Measurements from ENCODE around the gene TXNDC2.
A peak's percentile ranks its signal among the peaks of the same experiment; 100 is the strongest.

TXNDC2 gene

GRCh38 chr18:9878095-9878494 lies 7.7 kb upstream of the TXNDC2 start:
- H3K14ac ChIP-seq (ENCODE audit: low read length in 2 of 2) = no peak overlapping the region
- no peaks in the 10 kb centered on the region for H3K27me3 ChIP-seq (ENCODE audit: control insufficient read depth in 1 of 2, insufficient read depth in 1 of 2, low read length in 2 of 2)
- no peak overlapping the region for H4K8ac ChIP-seq (ENCODE audit: low read length)
- H3K18ac ChIP-seq (ENCODE audit: low read depth in 1 of 2, low read length in 2 of 2) = no peak overlapping the region
- H2AFZ ChIP-seq (ENCODE audit: low read depth, low read length) = no peak overlapping the region
- no peak overlapping the region for H2AK5ac ChIP-seq (ENCODE audit: low read length, severe bottlenecking)
- H3K4me1 ChIP-seq (ENCODE audit: control insufficient read depth, insufficient read depth, low read depth, low read length) = no peaks in the 10 kb centered on the region
- H3K23ac ChIP-seq (ENCODE audit: low read length in 2 of 2) = no peak overlapping the region
- no peak overlapping the region for H3K27ac ChIP-seq (ENCODE audit: low read length, poor library complexity, severe bottlenecking)
- H2BK15ac ChIP-seq (ENCODE audit: low read depth, poor library complexity, severe bottlenecking) = no peak overlapping the region
- no peaks in the 10 kb centered on the region for H3K36me3 ChIP-seq (ENCODE audit: control insufficient read depth in 1 of 2, insufficient read depth in 2 of 2, low read depth in 1 of 2, low read length in 2 of 2)
- H2BK120ac ChIP-seq (ENCODE audit: low read depth, low read length) = no peak overlapping the region
- H3K9ac ChIP-seq (ENCODE audit: low read length) = peak overlapping the region; percentile 96
- no peaks in the 10 kb centered on the region for H3K79me1 ChIP-seq (replicated peaks; ENCODE audit: low read length, poor library complexity, severe bottlenecking)
- H2BK12ac ChIP-seq (ENCODE audit: low read length in 2 of 2) = no peak overlapping the region
- H4K91ac ChIP-seq (ENCODE audit: low read length) = no peak overlapping the region
- no peak overlapping the region for H3K4ac ChIP-seq (ENCODE audit: low read depth in 1 of 2, low read length in 2 of 2)
- H2BK5ac ChIP-seq (ENCODE audit: low read depth, low read length, poor library complexity, severe bottlenecking) = no peak overlapping the region
- WGBS = no CpG with 5 or more reads among the region's 1 CpG
- H3K4me3 ChIP-seq (ENCODE audit: insufficient read depth in 1 of 2, low read depth in 1 of 2, low read length in 2 of 2) = no peak overlapping the region
- DNase-seq = no peak
- no peak overlapping the region for H3K4me2 ChIP-seq (ENCODE audit: low read length, poor library complexity, severe bottlenecking)
- H3K9me3 ChIP-seq (ENCODE audit: control insufficient read depth, low read length) = no peaks in the 10 kb centered on the region

GRCh38 chr18:9878783-9879242 lies 7.0 kb upstream of the TXNDC2 start:
- Histone ChIP-seq H3K9ac (ENCODE audit: low read length) (no peak overlapping the region), H4K91ac (ENCODE audit: low read length) (no peak overlapping the region), H3K9me3 (ENCODE audit: control insufficient read depth, low read length) (no peaks in the 10 kb centered on the region), H3K36me3 (ENCODE audit: control insufficient read depth in 1 of 2, insufficient read depth in 2 of 2, low read depth in 1 of 2, low read length in 2 of 2) (no peaks in the 10 kb centered on the region), H2BK15ac (ENCODE audit: low read depth, poor library complexity, severe bottlenecking) (no peak overlapping the region), H3K4me1 (ENCODE audit: control insufficient read depth, insufficient read depth, low read depth, low read length) (no peaks in the 10 kb centered on the region), H2AFZ (ENCODE audit: low read depth, low read length) (no peak overlapping the region), H3K27me3 (ENCODE audit: control insufficient read depth in 1 of 2, insufficient read depth in 1 of 2, low read length in 2 of 2) (no peaks in the 10 kb centered on the region), H3K79me1 (replicated peaks; ENCODE audit: low read length, poor library complexity, severe bottlenecking) (no peaks in the 10 kb centered on the region), H2BK12ac (ENCODE audit: low read length in 2 of 2) (peak overlapping the region in 1 of 2 experiments; percentile 54), H3K27ac (ENCODE audit: low read length, poor library complexity, severe bottlenecking) (no peak overlapping the region), H3K18ac (ENCODE audit: low read depth in 1 of 2, low read length in 2 of 2) (peak overlapping the region in 1 of 2 experiments; percentile 21), H3K4me2 (ENCODE audit: low read length, poor library complexity, severe bottlenecking) (no peak overlapping the region), H3K14ac (ENCODE audit: low read length in 2 of 2) (no peak overlapping the region), H2AK5ac (ENCODE audit: low read length, severe bottlenecking) (no peak overlapping the region), H4K8ac (ENCODE audit: low read length) (no peak overlapping the region), H3K23ac (ENCODE audit: low read length in 2 of 2) (no peak overlapping the region), H2BK120ac (ENCODE audit: low read depth, low read length) (no peak overlapping the region), H3K4me3 (ENCODE audit: insufficient read depth in 1 of 2, low read depth in 1 of 2, low read length in 2 of 2) (no peak overlapping the region), H3K4ac (ENCODE audit: low read depth in 1 of 2, low read length in 2 of 2) (no peak overlapping the region), H2BK5ac (ENCODE audit: low read depth, low read length, poor library complexity, severe bottlenecking) (no peak overlapping the region)
- WGBS = 95% methylated on average over 6 of the region's 6 CpGs
- no peak for DNase-seq

GRCh38 chr18:9884090-9884489 lies 1.7 kb upstream of the TXNDC2 start:
- H3K79me1 ChIP-seq (replicated peaks; ENCODE audit: low read length, poor library complexity, severe bottlenecking) = no peaks in the 10 kb centered on the region

GRCh38 chr18:9884532-9885140 lies 1.1 kb upstream of the TXNDC2 start:
- H2AFZ ChIP-seq (ENCODE audit: low read depth, low read length) = no peak overlapping the region
- no peaks in the 10 kb centered on the region for H3K4me1 ChIP-seq (ENCODE audit: control insufficient read depth, insufficient read depth, low read depth, low read length)
- no peak overlapping the region for H4K91ac ChIP-seq (ENCODE audit: low read length)
- no peak overlapping the region for H2BK15ac ChIP-seq (ENCODE audit: low read depth, poor library complexity, severe bottlenecking)
- H3K14ac ChIP-seq (ENCODE audit: low read length in 2 of 2) = no peak overlapping the region
- H3K9ac ChIP-seq (ENCODE audit: low read length) = no peak overlapping the region
- no peak overlapping the region for H2BK5ac ChIP-seq (ENCODE audit: low read depth, low read length, poor library complexity, severe bottlenecking)
- no peak overlapping the region for H3K4me2 ChIP-seq (ENCODE audit: low read length, poor library complexity, severe bottlenecking)
- H2BK12ac ChIP-seq (ENCODE audit: low read length in 2 of 2) = no peak overlapping the region
- H3K4me3 ChIP-seq (ENCODE audit: insufficient read depth in 1 of 2, low read depth in 1 of 2, low read length in 2 of 2) = no peak overlapping the region
- no peaks in the 10 kb centered on the region for H3K27me3 ChIP-seq (ENCODE audit: control insufficient read depth in 1 of 2, insufficient read depth in 1 of 2, low read length in 2 of 2)
- 98% methylated on average over 11 of the region's 12 CpGs for WGBS
- no peaks in the 10 kb centered on the region for H3K9me3 ChIP-seq (ENCODE audit: control insufficient read depth, low read length)
- no peaks in the 10 kb centered on the region for H3K79me1 ChIP-seq (replicated peaks; ENCODE audit: low read length, poor library complexity, severe bottlenecking)
- no peak overlapping the region for H3K18ac ChIP-seq (ENCODE audit: low read depth in 1 of 2, low read length in 2 of 2)
- no peak overlapping the region for H4K8ac ChIP-seq (ENCODE audit: low read length)
- no peak overlapping the region for H3K23ac ChIP-seq (ENCODE audit: low read length in 2 of 2)
- no peaks in the 10 kb centered on the region for H3K36me3 ChIP-seq (ENCODE audit: control insufficient read depth in 1 of 2, insufficient read depth in 2 of 2, low read depth in 1 of 2, low read length in 2 of 2)
- H2AK5ac ChIP-seq (ENCODE audit: low read length, severe bottlenecking) = no peak overlapping the region
- no peak overlapping the region for H3K27ac ChIP-seq (ENCODE audit: low read length, poor library complexity, severe bottlenecking)
- H3K4ac ChIP-seq (ENCODE audit: low read depth in 1 of 2, low read length in 2 of 2) = no peak overlapping the region
- no peak for DNase-seq
- H2BK120ac ChIP-seq (ENCODE audit: low read depth, low read length) = no peak overlapping the region

More at GRCh38 chr18:9884090-9884489, 1.7 kb upstream of the TXNDC2 start:
- H2AK5ac ChIP-seq (ENCODE audit: low read length, severe bottlenecking) = no peak overlapping the region
- no peak overlapping the region for H3K27ac ChIP-seq (ENCODE audit: low read length, poor library complexity, severe bottlenecking)
- no peak for DNase-seq
- H3K4me1 ChIP-seq (ENCODE audit: control insufficient read depth, insufficient read depth, low read depth, low read length) = no peaks in the 10 kb centered on the region
- no peak overlapping the region for H4K91ac ChIP-seq (ENCODE audit: low read length)
- H3K4me3 ChIP-seq (ENCODE audit: insufficient read depth in 1 of 2, low read depth in 1 of 2, low read length in 2 of 2) = no peak overlapping the region
- WGBS = 94% methylated on average over 6 of the region's 6 CpGs
- no peak overlapping the region for H3K18ac ChIP-seq (ENCODE audit: low read depth in 1 of 2, low read length in 2 of 2)
- H3K36me3 ChIP-seq (ENCODE audit: control insufficient read depth in 1 of 2, insufficient read depth in 2 of 2, low read depth in 1 of 2, low read length in 2 of 2) = no peaks in the 10 kb centered on the region
- no peak overlapping the region for H3K23ac ChIP-seq (ENCODE audit: low read length in 2 of 2)
- no peak overlapping the region for H2BK120ac ChIP-seq (ENCODE audit: low read depth, low read length)
- H3K4me2 ChIP-seq (ENCODE audit: low read length, poor library complexity, severe bottlenecking) = no peak overlapping the region
- H3K14ac ChIP-seq (ENCODE audit: low read length in 2 of 2) = no peak overlapping the region
- no peak overlapping the region for H2AFZ ChIP-seq (ENCODE audit: low read depth, low read length)
- no peak overlapping the region for H2BK15ac ChIP-seq (ENCODE audit: low read depth, poor library complexity, severe bottlenecking)
- no peak overlapping the region for H3K9ac ChIP-seq (ENCODE audit: low read length)
- H3K27me3 ChIP-seq (ENCODE audit: control insufficient read depth in 1 of 2, insufficient read depth in 1 of 2, low read length in 2 of 2) = no peaks in the 10 kb centered on the region
- no peak overlapping the region for H4K8ac ChIP-seq (ENCODE audit: low read length)
- H2BK12ac ChIP-seq (ENCODE audit: low read length in 2 of 2) = no peak overlapping the region
- no peaks in the 10 kb centered on the region for H3K9me3 ChIP-seq (ENCODE audit: control insufficient read depth, low read length)
- no peak overlapping the region for H2BK5ac ChIP-seq (ENCODE audit: low read depth, low read length, poor library complexity, severe bottlenecking)
- H3K4ac ChIP-seq (ENCODE audit: low read depth in 1 of 2, low read length in 2 of 2) = no peak overlapping the region

Measured in mesenchymal stem cell (in vitro differentiated cells and primary cell).